Inflammatory macrophage treated with lipopolysaccharide for 4 hours (primary cell): ENCODE results near the gene ACVR2B.

ENCODE experiments used
- DNase-seq: peaks from one replicate; pipeline ENCODE4 v3.0.0-alpha.2; 2020

ACVR2B gene

GRCh38 chr3:38488949-38489348, 35.3 kb downstream of the ACVR2B start:
- no peak for DNase-seq

GRCh38 chr3:38489766-38490165, 36.1 kb downstream of the ACVR2B start:
- no peak for DNase-seq

DNA sequence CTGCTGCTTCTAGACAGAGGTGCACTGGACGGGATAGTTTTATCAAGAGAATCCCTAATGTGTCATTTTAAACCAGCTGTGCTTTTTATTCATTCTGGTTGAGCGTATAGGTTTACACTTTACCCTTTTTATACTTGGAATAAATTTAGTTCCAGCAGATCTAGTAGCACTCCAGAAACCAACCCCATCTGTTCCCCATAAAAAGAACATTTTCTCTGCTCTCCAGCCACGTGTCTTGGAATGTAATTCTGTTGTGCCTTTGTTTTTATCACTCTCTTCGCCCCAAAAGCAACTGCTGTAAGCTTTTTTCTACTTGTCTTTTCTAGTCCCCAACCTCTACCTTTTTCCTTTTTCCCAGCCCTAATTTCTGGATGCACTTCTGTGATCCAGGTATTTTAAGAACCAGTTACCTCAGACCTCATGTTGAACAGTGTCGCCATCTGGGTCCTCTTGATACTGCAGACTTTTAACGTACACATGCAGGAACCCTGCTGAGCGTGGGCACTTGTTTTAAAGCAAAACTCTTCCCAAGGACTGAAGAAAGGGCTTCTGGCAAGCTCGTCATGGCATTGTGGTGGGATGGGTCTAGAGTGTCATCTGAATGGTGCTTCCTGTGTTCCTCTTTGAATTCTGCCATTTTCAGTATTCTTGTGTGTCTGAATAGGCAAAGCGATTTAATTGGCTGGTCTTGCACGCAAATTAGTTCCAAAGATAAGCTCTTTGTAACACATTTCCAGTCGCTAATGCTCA, 36.8 kb downstream of the ACVR2B start:
- no peak for DNase-seq

DNA sequence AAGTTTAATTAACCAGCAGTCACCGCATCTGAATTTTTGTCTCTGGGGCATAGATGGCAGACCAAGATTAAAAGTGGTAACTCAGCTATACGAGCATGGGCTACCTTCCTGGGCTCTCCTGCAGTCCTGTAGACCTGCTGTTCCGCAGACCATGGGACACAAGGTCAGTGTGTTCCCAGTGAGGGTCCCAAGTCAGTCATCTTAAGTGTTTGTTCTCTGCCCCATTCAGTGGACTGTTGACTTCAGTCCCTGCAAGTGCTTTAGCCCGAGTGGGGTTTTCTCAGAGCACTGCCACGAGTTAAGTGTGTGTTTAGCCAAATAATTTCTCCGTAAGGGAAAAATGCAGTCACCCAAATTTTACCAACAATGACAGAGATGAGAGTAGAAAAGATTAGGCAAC, 37.5 kb downstream of the ACVR2B start:
- DNase-seq, result no peak

DNA sequence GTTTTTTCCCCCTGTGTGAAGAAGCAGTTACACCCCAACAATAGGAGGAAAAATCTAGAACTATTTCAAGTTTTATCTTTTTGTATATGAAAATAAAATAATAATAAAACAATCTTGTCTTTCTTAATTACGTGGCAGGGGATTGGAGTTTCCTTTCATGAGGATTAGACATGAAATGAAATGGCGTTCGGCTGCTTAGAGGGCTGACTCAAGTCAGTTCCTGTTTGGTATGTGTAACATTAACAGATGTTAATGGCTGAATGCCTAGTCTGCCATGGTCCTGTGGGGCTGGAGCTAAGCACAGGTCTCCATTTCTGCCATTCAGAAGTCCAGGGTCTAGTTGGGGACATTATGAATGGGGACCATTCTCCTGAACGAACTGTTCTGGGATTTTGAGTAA, 39.3 kb downstream of the ACVR2B start:
- peak; percentile 9 for DNase-seq

GRCh38 chr3:38496131-38496910, 42.6 kb downstream of the ACVR2B start, which contains the start of gene EXOG:
Gene EXOG, plus strand, starts transcription at chr3:38496340. Its CDS starts 28 bp downstream, at chr3:38496368.
- peak; percentile 92 for DNase-seq

DNA sequence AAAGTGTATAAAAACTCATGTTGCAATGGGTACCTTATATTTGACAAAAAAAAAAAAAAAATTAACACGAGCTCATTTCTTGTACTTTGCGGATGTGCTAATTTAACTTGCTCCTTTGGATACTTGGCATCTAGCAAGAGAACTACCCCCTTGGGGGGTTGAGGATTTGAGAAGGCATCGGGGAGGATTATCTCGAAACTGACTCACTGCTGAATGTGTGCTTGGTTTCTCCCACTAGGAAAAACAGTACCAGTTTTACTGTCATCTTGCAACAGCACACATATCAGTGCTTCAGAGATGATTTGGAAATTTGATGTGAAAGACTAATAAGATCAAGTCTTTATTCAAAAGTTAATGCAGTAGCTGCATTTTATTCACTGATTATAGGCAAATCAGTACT, 43.3 kb downstream of the ACVR2B start:
- no peak for DNase-seq

- no peak for DNase-seq
These were observed 47.2 kb downstream of the ACVR2B start for GRCh38 chr3:38500688-38501417.

DNA sequence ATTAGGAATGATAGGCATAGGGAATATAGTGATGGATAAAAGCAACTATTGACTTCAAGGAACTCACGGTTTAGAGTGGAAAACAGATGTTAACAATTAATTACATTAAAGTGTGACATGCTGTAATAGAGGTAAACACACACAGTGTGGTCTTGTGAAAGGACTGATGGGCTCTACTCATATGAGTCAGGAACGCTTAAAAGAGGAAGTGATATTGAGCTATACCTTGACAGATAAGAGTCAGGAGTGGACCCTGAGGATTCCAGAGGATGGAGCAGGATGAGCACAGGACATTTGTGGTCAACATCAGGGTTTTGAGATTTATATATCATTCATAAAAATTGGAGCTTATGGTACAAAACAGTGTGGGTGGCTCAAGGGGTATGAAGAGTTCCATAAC, 53.4 kb downstream of the ACVR2B start:
- no peak for DNase-seq

DNA sequence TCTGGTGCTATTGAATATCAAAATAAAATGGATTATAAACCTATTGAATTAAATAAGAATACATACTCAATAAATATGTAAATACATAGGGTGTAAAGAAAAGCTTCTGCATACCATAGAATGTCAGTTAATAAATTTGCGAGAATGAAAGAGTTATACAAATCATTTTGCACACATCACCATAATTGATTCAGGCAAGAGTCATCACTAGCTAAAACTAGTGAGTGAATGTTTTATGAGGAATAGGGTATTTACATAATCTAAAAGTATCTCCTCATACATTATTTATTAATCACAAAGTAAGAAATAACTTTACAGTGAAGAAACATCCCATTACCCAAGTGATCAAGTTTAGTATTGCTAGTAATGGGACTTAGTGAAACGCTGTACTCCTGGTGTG, 56.0 kb downstream of the ACVR2B start:
- no peak for DNase-seq

DNA sequence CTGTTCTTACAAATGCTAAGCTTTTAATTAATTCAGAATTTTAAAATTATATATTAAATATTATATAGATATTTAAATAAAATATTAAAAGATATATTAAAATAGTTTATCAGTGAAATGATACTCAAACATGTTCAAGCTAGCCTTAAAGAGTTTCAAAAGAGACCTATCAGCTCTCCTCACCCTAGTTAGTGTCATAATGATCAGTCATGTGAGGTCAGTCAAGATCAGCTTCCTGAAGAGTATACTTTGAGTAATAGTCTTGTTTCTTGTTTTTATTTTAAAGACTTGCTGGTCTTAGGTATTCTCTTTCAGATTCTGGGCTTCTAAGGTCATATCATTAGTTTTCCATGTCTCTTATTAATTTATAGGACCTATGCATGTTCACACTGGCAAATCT, 56.9 kb downstream of the ACVR2B start:
- DNase-seq, result peak; percentile 22

DNA sequence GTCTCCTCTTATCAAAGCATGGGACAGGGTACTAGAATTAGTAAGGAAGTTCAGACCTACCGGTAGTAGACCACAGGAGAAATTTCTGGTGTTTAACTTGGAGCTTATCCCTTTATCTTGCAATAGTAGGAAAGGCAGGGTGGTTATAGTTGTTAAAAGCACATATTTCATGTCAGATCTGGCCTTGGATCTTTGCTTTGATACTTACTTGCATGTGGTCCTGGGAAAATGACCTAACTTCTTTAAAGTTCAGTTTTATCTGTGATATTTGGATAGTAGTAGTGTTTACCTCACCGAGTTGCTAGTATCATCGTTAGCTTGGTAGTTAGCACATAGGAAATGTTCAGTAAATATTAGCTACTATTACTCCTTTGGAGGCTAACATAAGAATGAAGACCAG, 57.9 kb downstream of the ACVR2B start:
- no peak for DNase-seq

DNA sequence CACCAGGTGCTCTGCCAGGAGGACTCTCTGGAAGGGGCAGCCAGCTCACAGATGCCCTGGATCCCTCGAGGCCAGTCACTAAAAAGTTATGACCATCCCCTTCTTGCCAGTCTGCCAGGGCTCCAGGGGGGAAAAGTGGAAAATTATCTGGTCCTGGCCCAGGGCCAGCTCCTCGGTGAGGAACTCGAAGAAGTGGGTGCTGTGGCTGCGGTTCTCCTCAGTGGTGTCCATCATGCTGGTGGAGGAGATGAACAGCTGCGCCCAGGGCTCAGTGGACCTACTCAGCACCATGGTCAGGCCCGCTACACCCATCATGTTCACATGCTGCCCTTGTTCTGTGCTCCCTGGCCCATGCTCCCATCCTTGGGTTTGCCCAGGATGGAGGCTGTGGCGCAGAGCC, 61.7 kb downstream of the ACVR2B start:
- DNase-seq, result no peak

DNA sequence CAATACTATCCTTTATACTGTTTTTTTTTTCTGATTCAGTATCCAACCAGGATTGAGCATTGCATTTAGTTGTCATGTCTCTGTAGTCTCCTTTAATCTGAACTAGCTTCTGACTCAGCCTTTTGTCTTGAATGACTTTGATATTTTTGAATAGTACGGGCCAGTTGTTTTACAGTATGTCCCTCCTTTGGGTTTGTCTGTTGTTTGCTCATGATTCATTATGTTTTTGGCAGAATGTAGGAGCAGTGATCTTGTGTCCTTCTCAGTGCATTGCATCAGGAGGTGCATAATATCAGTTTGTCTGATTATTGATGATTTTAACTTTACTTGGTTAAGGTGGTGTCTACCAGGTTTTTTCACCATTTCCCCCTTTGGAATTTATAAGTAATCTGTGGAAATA, 63.0 kb downstream of the ACVR2B start:
- no peak for DNase-seq

DNA sequence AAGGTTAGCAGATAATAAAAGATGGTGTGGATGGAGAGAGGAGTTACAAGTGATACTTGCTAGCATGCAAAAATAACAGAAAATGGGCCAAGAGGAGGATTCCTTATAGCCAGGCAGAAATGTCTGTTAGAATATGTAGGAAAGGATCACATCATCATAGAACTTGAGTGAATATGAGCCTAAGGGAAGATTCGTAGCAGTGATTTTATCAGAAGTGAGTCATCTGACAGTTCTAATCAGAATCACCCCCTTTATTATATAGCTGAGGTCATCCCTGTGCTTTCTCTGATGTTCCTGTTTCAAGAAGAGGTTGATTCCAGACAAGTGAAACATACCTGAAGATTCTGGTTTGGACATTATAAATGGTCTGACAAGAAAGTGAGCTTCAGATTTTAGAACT, 65.3 kb downstream of the ACVR2B start:
- DNase-seq, result no peak

DNA sequence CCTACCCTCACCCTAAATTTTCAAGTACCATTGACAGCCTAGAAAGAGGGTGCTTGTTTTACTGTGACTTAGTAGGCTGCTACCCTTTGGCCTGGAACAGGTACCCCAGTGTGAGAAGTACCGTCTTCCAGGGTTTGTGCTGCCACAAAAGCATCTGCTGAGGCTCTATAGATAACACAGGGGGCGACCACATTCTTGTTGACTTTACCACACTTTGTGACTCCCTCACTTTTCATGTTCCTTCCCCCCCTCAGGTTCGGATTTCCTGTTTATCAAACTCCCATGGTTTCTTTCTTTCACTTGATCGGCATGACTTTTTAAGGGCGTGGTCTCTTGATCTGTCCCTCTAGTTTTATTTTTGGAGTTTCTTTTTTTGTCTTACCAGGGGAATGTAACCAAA, 66.0 kb downstream of the ACVR2B start:
- DNase-seq, result no peak

- DNase-seq, result peak; percentile 60
These were observed 67.8 kb downstream of the ACVR2B start for GRCh38 chr3:38521391-38521987.

DNA sequence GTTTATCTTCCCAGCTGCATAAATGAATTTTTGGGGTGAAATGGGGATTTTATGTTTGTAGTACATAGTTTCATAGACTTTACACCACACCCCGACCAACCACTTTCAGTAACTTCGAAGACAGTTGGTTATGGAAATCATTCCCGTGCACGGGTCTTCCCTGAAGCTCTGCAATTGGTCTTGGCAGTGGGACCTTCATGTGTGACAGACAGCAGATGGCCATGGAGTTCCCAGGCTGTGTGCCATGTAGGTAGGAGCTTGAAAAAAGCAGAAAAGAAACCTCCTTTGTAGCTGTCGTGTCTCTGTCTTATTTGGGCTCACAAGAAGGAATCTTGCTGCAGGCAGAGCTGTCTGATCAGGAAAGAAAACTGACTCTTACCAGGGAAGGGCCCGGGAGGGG, 68.3 kb downstream of the ACVR2B start:
- no peak for DNase-seq

GRCh38 chr3:38524141-38524739, 70.5 kb downstream of the ACVR2B start:
- DNase-seq, result no peak

GRCh38 chr3:38526792-38527191, 73.1 kb downstream of the ACVR2B start:
- DNase-seq, result no peak

- DNase-seq, result peak; percentile 4
These were observed 74.8 kb downstream of the ACVR2B start for GRCh38 chr3:38528457-38528856.

DNA sequence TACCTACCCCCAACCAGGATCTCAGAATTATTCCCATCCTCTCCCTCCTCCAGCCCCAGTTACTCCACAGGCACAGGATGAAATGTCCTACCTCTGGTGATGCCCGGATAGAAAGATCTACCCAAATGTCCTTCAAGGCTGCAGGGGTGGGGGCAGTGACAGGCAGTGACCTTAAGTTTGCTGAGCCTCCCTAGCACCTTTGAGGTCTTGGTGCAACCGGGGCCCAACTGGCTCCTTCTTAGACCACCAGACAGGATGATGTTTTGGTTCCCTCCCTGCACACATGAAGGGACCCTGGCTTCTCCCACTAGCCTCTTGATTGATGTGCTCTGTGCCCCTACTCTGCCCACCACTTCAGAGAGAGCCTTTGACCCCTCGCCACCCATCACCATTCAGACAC, 78.8 kb downstream of the ACVR2B start:
- no peak for DNase-seq
